SIG-M5 (cell line): ENCODE measurements around the gene GANAB.
"Not testable (repeated sequence)": the region's sequence is repeated elsewhere in the genome, so short reads cannot be mapped to it uniquely, and the experiment has no call there.

Experiments used
- DNase-seq: peaks from one replicate; lab custom pipeline; 2025; lab: John Stamatoyannopoulos, UW

GANAB gene

GRCh38 chr11:62645946-62646824, at the start of gene GANAB:
Gene GANAB (minus strand): TSS chr11:62646613. CDS start chr11:62646599, 14 bp downstream.
- peak; percentile 84 for DNase-seq

- no peak for DNase-seq
These were observed 48.2 kb upstream of the GANAB start for GRCh38 chr11:62694455-62695167.

- DNase-seq: not testable (repeated sequence)
These were observed 47.2 kb upstream of the GANAB start for GRCh38 chr11:62693624-62694023.

- no peak for DNase-seq
These were observed 43.2 kb upstream of the GANAB start, which contains the start of gene LRRN4CL for GRCh38 chr11:62689421-62690183. Gene LRRN4CL (minus strand): TSS chr11:62689530. CDS start chr11:62688508, 1,022 bp downstream.

- no peak for DNase-seq
These were observed 42.1 kb upstream of the GANAB start for GRCh38 chr11:62688491-62688890.

- no peak for DNase-seq
These were observed 41.3 kb upstream of the GANAB start for GRCh38 chr11:62687508-62688396.

GRCh38 chr11:62682518-62682917, 36.1 kb upstream of the GANAB start:
- DNase-seq: no peak

- no peak for DNase-seq
These were observed 34.4 kb upstream of the GANAB start for GRCh38 chr11:62680825-62681240.

GRCh38 chr11:62678770-62679696, 32.6 kb upstream of the GANAB start, which contains the start of gene UBXN1:
Gene UBXN1 (minus strand): TSS chr11:62679073. CDS start chr11:62678923, 150 bp downstream.
- DNase-seq: peak; percentile 47

- no peak for DNase-seq
These were observed 32.0 kb upstream of the GANAB start for GRCh38 chr11:62678433-62678769.

GRCh38 chr11:62677714-62678113, 31.3 kb upstream of the GANAB start:
- DNase-seq: no peak

- no peak for DNase-seq
These were observed 30.7 kb upstream of the GANAB start for GRCh38 chr11:62677156-62677555.

GRCh38 chr11:62676698-62677097, 30.3 kb upstream of the GANAB start:
- no peak for DNase-seq

- not testable (repeated sequence) for DNase-seq
These were observed 29.0 kb upstream of the GANAB start for GRCh38 chr11:62675415-62675814.

GRCh38 chr11:62673196-62673525, 26.7 kb upstream of the GANAB start:
- no peak for DNase-seq

GRCh38 chr11:62671608-62672389, 25.4 kb upstream of the GANAB start, which contains the start of the genes LBHD1 and UQCC3:
Gene LBHD1 (minus strand): TSS chr11:62672267. CDS start chr11:62670031, 2,236 bp downstream.
Gene UQCC3 (plus strand): TSS chr11:62671673. CDS start chr11:62671746, 73 bp downstream.
- DNase-seq: peak; percentile 91

- no peak for DNase-seq
These were observed 24.8 kb upstream of the GANAB start for GRCh38 chr11:62671236-62671607.

GRCh38 chr11:62669420-62670161, 23.2 kb upstream of the GANAB start:
- no peak for DNase-seq
